Prostate gland (tissue), 2 donors: ENCODE measurements around the gene LYVE1. TPM values are rescaled to one million over a fixed set of nuclear protein-coding genes. Genes with fewer than 3 reads are reported as not detected.
A peak's percentile ranks its signal among the peaks of the same experiment; 100 is the strongest.

Source experiments
- DNase-seq: peaks from one replicate; pipeline ENCODE4 v3.0.0-alpha.2; 2019; ENCODE audit warnings: low spot score
- H3K27ac ChIP-seq, 2 donors: fragments of 200-600 bp; sonication (generic); 2 replicates each; pipeline ENCODE4 v1.5.1; 2017 to 2019
- H3K27me3 ChIP-seq: fragments of 200-600 bp; sonication (generic); replicated peaks from 2 replicates; pipeline ENCODE4 v1.5.1; 2019; ENCODE audit not compliant: insufficient read depth
- H3K36me3 ChIP-seq, 2 donors: fragments of 200-600 bp; sonication (generic); 1 replicate in 1 of 2; 2 replicates in 1 of 2; pipeline versions ENCODE4 v1.5.1 to v1.8.1; 2017 to 2019
- H3K4me1 ChIP-seq: fragments of 200-600 bp; sonication (generic); replicated peaks from 2 replicates; pipeline ENCODE4 v1.5.1; 2019
- H3K4me3 ChIP-seq, 2 donors: fragments of 200-600 bp; sonication (generic); 2 replicates each; pipeline ENCODE4 v1.5.1; 2017 to 2019
- H3K9me3 ChIP-seq: fragments of 200-600 bp; sonication (generic); 2 replicates; pipeline ENCODE4 v1.5.1; 2017
- CTCF ChIP-seq, 4 experiments: fragments of 200-600 bp in 2 of 4; fragments of 450-650 bp in 2 of 4; sonication (generic) in 2 of 4; IDR thresholded peaks; 1 replicate in 3 of 4; 2 replicates in 1 of 4; pipeline ENCODE4 v1.5.1; 2016 to 2019; ENCODE audit warnings: antibody characterized with exemption in 4 of 4, mild to moderate bottlenecking in 2 of 4, moderate library complexity in 2 of 4
- POLR2A ChIP-seq: fragments of 450-650 bp; IDR thresholded peaks from one replicate; pipeline ENCODE4 v1.6.1; 2016; ENCODE audit warnings: antibody characterized with exemption, mild to moderate bottlenecking
- POLR2AphosphoS5 ChIP-seq: sonication (generic); formaldehyde crosslinking; IDR thresholded peaks from one replicate; pipeline ENCODE4 v1.6.1; 2017; ENCODE audit warnings: antibody characterized with exemption
- WGBS: methylation state at CpG from one replicate; pipeline ENCODE4 v1.1.5; 2018; 5-methylcytosine and 5-hydroxymethylcytosine counted together
- intact Hi-C: fragments of 100-400 bp; cut with DNase I; formaldehyde crosslinking; loops from one replicate; pipeline ENCODE4 v1.14.2; 2022
- total RNA-seq, 2 donors: library from RNA; depleted of rRNA; stranded (reverse); fragments of >200 nt; gene quantifications; one replicate each; pipeline ENCODE4 v1.1.0, GENCODE V29; 2016

The LYVE1 gene
- total RNA-seq, 2 donors from 2014 or later, result 2.5 to 9.8 TPM

DNA sequence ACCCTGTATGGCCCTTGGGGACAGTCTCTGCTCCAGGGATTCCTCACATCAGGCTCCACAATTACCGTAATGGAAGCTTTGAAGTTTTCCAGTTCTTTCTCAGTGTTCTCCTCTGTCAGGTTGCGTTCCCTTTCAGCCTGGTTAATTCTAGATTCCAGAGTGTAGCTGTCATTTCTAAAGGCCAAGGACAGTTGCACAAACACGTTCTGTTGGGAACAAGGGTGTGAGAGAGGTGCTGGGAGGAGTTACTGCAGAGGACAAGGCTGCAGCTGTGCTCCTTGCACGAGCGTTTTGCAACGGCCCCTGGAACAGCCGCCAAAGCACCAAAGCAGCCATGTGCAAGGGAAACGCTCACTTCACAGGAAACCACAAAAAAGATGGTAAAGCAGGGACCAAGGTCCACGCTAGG is 35.9 kb upstream of the LYVE1 start:
- WGBS, result 44% methylated on average over 9 of the region's 9 CpGs
- no peaks in the 10 kb centered on the region for H3K36me3 ChIP-seq
- TF ChIP-seq CTCF (IDR thresholded peaks at IDR 0.05), result no peak
- no peak for TF ChIP-seq POLR2AphosphoS5
- no peak for TF ChIP-seq POLR2A

GRCh38 chr11:10603721-10604297 is 35.3 kb upstream of the LYVE1 start:
- Histone ChIP-seq H3K9me3 (no peaks in the 10 kb centered on the region), H3K27ac (peak overlapping the region; percentile 59 to 68), H3K4me1 (no peaks in the 10 kb centered on the region), H3K36me3 (no peaks in the 10 kb centered on the region), H3K27me3 (no peaks in the 10 kb centered on the region), H3K4me3 (no peak overlapping the region)
- TF ChIP-seq POLR2AphosphoS5 (no peak), CTCF (IDR thresholded peaks at IDR 0.05) (no peak), POLR2A (no peak)
- DNase-seq, result no peak
- intact Hi-C loops, result no loop called here
- 95% methylated on average over 5 of the region's 5 CpGs for WGBS

More for the DNA sequence above, 35.9 kb upstream of the LYVE1 start:
- intact Hi-C loops, result no loop called here
- Histone ChIP-seq H3K27me3 (no peaks in the 10 kb centered on the region), H3K4me3 (no peak overlapping the region), H3K4me1 (no peaks in the 10 kb centered on the region), H3K27ac (peak overlapping the region; percentile 59 to 68), H3K9me3 (no peaks in the 10 kb centered on the region)
- DNase-seq, result no peak

- no peak for DNase-seq
- Histone ChIP-seq H3K4me3 (no peak overlapping the region), H3K27me3 (no peaks in the 10 kb centered on the region), H3K9me3 (no peaks in the 10 kb centered on the region), H3K36me3 (no peaks in the 10 kb centered on the region), H3K4me1 (no peaks in the 10 kb centered on the region), H3K27ac (no peak overlapping the region)
- intact Hi-C loops, result no loop called here
- 96% methylated on average over 12 of the region's 12 CpGs for WGBS
- no peak for TF ChIP-seq POLR2AphosphoS5
- no peak for TF ChIP-seq POLR2A
- TF ChIP-seq CTCF (IDR thresholded peaks at IDR 0.05), result no peak
Observed at GRCh38 chr11:10602945-10603344, 34.5 kb upstream of the LYVE1 start.

DNA sequence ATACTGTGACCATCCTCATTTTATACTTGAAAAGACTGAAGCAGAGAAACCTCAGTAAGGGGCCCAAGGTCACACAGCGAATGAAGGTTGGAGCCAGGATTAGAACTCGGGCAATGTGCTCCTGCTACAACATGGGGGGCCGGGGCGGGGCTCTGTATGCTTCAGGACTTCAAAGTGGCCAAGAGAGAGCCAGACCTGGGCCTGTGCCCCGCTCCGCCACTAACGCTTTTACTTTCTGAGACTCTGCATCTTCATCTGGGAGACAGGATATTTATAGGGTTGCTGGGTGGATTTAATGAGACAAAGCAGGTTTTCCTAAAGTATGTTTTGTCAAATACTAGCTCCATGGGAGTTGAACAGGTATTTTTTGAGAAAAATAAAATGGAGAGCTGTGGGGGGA is 33.9 kb upstream of the LYVE1 start:
- Histone ChIP-seq H3K36me3 (no peaks in the 10 kb centered on the region), H3K27me3 (no peaks in the 10 kb centered on the region), H3K4me3 (no peak overlapping the region), H3K9me3 (no peaks in the 10 kb centered on the region), H3K4me1 (no peaks in the 10 kb centered on the region), H3K27ac (no peak overlapping the region)
- DNase-seq, result no peak
- TF ChIP-seq POLR2AphosphoS5 (no peak), CTCF (IDR thresholded peaks at IDR 0.05) (no peak), POLR2A (no peak)
- 85% methylated on average over 7 of the region's 7 CpGs for WGBS
- intact Hi-C loops, result no loop called here

GRCh38 chr11:10601837-10602236 is 33.4 kb upstream of the LYVE1 start:
- DNase-seq, result no peak
- Histone ChIP-seq H3K4me1 (no peaks in the 10 kb centered on the region), H3K4me3 (no peak overlapping the region), H3K27ac (no peak overlapping the region), H3K27me3 (no peaks in the 10 kb centered on the region), H3K36me3 (no peaks in the 10 kb centered on the region), H3K9me3 (no peaks in the 10 kb centered on the region)
- intact Hi-C loops, result no loop called here
- 72% methylated on average over 6 of the region's 6 CpGs for WGBS
- TF ChIP-seq POLR2A (no peak), POLR2AphosphoS5 (no peak), CTCF (IDR thresholded peaks at IDR 0.05) (no peak)
